Ecto neural progenitor cell (in vitro differentiated cells): ENCODE measurements around the gene UCN3.
"Not testable (repeated sequence)": the region's sequence is repeated elsewhere in the genome, so short reads cannot be mapped to it uniquely, and the experiment has no call there.

ENCODE experiments used
- DNase-seq: peaks from one replicate; pipeline ENCODE4 v3.0.0-alpha.2; 2018; ENCODE audit warnings: low spot score

Gene UCN3

DNA sequence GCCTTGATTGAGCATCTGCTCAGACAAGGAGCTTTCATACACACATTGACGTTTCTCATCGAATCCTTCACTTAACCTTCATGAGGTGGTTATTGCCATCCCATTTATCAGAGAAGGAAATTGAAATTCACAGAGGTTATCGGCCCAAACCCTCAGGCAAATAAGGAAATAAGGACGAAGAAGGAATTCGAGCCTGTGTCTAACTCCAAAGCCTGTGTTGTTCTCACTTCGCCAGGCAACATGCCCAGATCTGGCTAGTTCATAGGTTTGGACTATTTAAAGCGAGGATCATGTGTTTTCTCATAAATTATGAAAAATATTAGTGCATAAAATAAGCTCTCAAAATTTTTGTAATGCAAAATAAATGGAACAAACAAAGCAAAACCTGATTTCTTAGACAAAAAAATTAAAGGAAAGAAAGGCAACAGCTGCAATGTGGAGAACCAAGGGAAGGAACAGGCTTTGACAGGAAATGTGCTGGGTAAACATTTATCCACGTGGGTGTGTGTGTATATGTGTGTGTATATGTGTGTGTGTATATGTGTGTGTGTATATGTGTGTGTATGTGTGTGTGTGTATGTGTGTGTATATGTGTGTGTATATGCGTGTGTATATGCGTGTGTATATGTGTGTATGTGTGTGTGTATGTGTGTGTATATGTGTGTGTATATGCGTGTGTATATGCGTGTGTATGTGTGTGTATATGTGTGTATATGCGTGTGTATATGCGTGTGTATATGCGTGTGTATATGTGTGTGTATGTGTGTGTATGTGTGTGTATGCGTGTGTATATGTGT lies 4.8 kb downstream of the UCN3 start:
- DNase-seq, result no peak

DNA sequence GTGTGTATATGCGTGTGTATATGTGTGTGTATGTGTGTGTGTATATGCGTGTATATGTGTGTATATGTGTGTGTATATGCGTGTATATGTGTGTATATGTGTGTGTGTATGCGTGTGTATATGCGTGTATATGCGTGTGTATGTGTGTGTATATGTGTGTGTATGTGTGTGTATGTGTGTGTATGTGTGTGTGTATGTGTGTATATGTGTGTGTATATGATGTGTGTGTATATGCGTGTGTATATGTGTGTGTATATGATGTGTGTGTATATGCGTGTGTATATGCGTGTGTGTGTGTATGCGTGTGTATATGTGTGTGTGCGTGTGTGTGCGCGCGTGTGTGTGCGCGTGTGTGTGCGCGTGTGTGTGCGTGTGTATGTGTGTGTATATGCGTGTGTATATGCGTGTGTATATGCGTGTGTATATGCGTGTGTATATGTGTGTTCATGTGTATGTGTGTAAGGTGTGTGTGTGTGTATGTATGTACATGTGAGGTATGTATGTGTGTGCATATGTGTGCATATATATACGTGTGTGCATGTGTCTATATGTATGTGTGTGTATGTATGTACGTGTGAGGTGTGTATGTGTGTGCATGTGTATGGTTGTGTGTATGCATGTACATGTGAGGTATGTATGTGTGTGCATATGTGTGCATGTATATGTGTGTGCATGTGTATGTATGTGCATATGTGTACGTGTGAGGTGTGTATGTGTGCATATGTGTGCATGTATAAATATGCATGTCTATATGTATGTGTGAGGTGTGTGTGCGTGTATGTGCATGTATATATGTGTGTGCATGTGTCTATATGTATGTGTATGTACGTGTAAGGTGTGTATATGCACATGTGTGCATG lies 6.0 kb downstream of the UCN3 start:
- no peak for DNase-seq

DNA sequence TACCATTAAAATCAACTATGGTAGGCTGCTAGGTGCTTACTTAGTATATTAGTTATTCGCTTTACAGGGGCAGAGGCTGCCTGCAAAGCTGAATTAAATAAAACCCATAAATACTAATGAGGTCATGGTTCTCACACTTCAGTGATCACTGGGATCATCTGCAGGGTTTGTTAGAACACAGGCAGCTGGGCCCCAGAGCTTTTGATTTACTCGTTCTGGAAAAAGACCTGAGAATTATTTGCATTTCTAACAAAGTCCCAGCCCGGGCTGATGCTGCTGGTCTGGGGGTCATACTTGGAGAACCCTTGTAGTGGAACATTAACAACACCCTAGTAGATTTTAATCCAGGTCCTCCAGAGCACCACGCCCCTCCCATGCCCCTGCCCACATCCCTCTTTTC lies 8.5 kb downstream of the UCN3 start:
- no peak for DNase-seq

DNA sequence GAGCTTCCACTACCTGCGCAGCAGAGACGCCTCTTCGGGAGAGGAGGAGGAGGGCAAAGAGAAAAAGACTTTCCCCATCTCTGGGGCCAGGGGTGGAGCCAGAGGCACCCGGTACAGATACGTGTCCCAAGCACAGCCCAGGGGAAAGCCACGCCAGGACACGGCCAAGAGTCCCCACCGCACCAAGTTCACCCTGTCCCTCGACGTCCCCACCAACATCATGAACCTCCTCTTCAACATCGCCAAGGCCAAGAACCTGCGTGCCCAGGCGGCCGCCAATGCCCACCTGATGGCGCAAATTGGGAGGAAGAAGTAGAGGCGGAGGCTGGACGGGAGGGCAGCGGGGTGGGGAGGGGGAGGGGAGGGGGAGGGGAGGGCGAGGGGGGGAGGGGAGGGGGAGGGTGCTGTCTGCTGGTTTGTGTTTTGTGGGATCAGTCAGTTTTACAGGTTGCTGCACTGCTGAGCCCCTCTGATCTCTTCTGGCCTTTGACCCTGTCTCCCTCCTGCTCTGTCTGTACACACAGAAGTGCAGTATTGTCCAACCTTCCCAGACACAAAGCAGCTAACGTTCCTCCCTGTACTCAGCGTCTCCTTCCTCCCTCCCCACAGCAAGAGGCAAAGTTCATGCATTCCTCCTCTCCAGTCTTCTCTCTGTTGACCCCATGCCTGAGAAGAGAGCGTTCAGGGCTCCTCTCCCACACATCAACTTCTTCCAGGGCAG lies 9.3 kb downstream of the UCN3 start:
- DNase-seq, result no peak

DNA sequence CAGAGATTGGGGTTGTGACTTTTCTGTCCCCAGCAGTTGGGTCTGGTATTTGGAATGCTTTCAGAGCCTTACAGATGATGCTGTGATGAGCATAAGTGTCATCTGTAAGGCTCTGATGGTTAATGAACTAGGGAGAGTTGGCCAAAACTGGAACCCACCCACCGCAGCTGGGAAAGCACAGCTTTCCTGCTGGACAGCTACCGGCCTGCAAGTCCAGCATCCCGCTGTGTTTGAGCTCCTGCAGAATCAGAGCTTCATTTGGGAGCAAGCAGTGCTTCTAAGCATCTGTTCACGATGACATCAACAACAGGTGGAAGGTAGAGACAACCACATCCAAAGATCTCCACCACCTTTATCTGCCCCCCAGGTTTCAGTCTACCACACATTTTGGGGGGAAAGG lies 11.7 kb downstream of the UCN3 start:
- no peak for DNase-seq

DNA sequence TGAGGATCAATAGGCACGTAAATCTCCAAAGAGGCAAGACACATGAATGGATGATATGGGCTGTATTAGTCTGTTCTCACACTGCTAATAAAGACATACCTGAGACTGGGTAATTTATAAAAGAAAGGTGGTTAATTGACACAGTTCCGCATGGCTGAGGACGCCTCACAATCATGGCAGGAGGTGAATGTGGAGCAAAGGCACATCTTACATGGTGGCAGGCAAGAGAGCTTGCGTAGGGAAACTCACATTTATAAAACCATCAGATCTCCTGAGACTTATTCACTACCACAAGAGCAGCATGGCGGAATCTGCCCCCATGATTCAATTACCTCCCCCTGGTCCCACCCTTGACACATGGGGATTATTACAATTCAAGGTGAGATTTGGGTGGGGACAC lies 14.4 kb downstream of the UCN3 start:
- not testable (repeated sequence) for DNase-seq

DNA sequence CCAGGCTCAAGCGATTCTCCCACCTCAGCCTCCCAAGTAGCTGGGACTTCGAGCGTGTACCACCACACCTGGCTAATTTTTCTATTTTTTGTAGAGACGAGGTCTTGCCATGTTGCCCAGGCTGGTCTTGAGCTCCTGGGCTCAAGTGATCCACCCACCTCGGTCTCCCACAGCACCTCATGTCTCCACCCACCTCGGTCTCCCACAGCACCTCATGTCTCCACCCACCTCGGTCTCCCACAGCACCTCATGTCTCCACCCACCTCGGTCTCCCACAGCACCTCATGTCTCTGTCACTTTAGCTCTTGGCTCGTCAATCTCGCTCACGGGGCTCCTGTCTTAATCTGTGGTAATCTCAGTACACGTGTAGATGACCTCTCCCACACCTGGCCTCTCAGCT lies 15.6 kb downstream of the UCN3 start:
- DNase-seq, result not testable (repeated sequence)

DNA sequence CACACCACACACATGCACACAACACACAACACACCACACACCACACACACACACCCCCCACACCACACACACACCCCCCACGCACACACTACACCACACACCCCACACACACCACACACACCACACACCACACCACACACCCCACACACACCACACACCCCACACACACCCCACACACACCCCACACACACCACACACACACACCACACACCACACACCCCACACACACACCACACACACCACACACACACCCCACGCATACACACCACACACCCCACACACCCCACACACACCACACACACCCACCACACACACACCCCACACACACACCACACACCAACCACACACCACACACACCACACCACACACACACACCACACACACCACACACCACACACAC lies 16.4 kb downstream of the UCN3 start:
- DNase-seq, result no peak

DNA sequence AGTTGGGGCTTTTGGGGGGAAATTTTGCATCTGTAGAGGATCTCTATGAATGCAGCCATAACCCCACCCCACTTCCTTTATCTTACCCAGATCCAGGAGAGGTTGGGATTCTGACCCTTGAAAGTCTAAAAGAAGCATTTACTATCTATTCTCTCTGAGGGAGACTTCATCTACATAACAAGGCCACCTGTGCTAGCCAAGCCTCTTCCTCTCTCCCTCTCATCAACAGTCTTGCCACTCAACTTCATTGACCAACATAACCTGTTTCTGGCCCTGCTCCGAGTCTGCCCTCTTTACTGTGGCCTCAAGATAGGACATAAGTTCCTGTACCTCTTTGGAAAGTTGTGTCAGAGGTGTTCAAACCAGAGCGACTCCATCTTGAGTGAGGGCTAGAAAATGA lies 20.5 kb downstream of the UCN3 start:
- no peak for DNase-seq

DNA sequence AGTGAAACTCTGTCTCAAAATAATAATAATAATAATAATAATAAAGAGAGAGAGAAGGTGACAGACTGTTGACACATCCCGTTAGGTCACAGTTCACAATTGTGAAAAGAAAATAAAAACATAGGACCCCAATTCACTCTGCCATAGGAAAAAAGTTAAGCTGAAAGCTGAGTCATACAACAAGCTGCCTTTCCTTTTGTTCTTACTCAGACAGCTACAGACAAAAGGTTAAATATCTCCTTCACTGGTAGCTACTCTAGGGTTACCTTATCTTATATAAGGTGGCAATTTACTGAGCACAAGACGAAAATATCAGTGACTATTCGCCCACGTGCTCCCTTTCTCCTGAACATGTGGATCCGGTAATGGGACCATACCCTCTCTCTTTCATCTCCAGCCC lies 22.4 kb downstream of the UCN3 start:
- DNase-seq, result no peak

DNA sequence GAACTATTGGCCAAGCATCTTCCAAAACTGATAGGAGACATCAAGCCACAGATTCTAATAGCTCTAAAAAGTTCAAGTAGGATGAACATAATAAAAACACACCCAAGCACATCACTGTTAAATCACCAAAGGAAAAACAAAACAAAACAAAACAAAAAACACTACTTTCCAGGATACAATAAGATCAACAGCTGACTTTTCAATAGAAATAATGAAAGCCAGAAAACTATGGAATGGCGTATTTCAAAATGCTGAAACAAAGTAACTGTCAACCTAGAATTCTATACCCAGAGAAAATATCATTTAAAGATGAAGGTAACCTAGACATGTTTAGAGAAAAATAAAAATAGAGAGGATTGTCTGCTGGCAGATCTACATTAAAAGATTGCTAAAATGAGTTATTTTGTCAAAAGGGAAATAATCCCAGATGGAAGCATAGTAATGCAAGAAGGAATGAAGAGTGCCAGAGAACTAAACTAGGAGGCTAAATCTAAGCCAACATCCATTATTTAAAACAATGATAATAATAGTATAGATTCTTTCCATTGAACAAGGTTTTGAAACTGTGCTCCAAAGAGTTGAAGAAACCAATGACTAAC lies 25.9 kb downstream of the UCN3 start:
- DNase-seq, result no peak

DNA sequence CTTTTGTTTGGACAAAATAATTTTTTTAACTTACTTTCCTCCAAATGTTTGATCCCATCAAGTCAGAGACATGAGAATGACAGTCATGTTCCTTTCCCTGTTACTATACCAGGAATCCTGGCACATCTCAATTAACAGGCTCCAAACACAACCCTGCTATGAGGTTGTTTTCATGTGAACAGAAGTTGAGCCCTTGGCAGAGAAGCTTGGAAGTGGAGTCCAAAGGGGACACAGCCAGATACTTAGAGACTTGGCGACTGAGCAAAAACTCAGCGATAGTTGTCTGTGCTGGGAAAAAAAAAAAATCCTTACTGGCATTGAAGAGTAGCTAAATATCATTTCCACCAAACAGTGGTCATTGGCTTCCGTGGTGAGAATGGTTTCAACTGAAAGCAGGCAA lies 27.0 kb downstream of the UCN3 start:
- DNase-seq, result no peak

DNA sequence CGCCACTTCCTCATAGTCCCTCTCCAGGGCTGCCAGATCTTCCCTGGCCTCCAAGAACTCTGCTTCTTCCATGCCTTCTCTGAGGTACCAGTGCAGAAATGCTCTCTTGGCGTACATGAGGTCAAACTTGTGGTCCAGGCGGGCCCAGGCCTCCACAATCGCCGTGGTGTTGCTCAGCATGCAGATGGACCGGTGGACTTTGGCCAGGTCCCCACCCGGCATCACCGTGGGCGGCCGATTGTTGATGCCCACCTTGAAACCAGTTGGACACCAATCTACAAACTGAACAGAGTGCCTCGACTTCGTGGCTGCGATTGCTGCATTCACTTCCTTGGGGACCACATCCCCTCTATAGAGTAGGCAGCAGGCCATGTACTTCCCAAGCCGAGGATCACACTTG lies 28.8 kb downstream of the UCN3 start:
- DNase-seq, result no peak

DNA sequence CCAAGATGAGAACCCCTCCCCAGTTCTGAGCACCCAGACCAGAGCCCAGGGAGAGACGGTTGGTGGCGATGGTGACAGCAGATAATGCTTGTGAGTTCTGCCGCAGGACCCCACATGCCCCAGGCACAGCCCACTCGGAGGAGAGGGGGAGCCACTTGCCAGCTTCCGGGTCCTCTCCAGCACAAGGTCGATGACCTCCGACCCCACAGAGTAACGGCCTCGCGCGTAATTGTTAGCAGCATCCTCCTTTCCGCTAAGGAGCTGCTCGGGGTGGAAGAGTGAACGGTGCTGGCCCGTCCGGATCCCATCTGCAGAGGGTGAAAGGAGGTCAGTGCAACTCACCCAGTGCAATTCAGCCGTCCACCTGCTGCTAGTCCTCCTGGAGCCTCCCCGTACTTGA lies 30.4 kb downstream of the UCN3 start:
- no peak for DNase-seq

DNA sequence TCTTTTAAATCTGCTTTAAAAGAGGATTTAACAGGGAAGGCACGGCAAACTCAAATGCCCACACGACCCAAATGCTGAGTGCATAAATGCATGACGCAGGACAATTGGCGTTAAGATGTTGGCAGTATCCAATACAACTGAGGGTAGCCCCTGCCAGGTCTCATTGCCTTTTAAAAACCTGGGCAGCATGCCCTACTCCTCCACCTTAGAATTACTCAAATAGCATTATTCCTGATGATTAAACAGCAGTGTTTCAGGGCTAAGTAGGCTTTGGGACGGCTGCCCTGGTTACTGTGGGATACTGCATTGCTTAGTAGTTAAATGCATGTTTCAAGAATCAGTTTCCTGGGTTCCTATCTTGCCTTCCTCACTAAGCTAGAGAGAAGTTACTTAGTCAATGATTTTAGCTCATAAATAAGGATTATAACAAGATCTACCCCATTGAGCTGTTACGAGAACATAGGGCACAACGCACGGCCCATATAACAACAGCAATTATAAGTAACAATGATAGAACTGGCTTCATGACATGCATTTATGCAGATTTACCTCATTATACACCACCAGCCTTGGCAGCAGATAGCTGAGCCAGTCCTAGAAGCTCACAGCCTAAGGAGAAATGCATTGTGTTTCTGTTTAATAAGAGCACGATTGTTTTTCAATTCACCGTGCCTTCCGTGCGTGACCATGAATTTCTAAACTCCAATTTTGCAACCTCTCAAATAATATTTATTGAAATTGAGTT lies 32.0 kb downstream of the UCN3 start:
- no peak for DNase-seq

DNA sequence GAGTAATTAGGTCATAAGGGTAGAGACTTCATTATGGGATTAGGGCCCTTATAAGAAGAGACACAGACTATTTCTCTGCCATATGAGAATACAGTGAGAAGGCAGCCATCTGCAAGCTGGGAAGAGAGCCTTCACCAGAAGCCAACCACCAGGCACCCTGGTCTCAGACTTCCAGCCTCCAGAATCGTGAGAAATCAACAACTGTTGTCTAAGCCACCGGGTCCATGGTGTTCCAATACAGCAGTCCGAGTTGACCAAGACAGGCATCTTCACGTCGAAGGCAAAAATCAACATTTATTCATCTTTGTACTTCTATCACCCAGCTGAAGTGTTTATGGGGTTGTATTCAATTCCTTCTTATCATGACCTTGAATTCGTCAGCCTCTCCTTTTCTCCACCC lies 34.6 kb downstream of the UCN3 start:
- no peak for DNase-seq

DNA sequence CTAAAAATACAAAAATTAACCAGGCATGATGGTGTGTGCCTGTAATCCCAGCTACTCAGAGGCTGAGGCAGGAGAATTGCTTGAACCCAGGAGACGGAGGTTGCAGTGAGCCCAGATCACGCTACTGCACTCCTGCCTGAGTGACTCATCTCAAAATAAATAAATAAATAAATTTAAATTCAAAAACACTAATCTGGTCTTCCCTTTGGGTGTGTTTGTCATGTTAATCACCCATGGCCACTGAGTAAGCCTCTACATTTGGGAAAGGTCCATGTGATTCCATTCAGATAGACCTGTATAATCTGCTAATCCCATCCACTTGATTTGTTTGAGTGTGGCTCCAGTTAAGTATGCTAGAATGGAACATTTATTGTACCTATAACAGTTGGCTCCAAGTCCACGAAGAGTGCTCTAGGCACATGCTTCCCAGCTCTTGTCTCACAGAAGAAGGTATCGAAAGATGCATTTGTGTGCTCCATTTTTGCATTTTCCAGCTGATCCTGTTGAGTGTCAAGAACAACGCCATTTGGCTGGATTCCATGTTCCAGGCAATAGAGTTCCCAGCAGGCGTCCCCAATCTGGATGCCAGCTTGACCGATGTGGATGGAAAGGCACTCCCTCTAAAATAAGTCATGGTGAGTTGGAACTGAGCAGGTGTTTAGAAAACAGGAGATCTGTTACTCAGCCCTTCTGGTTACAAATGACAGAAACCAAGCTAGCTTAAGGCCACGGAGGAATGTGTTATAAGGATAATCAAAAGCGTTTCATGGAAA lies 35.9 kb downstream of the UCN3 start:
- DNase-seq, result no peak

DNA sequence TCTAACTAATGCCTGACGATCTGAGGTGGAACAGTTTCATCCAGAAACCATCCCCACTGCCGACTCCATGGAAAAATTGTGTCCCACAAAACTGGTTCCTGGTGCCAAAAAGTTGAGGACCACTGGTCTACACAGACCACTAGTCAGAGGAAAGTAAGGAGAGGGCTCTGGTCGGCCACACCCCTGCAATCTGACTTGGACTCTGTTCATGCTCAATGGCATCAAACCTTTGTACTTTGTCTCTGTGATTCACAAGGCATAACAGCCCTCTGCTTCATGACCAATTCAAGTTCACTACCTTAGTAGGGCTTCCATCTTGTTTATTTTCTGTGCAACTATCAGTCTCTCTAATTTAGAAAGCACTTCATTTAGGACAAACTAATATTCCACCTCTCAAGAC lies 38.0 kb downstream of the UCN3 start:
- no peak for DNase-seq

DNA sequence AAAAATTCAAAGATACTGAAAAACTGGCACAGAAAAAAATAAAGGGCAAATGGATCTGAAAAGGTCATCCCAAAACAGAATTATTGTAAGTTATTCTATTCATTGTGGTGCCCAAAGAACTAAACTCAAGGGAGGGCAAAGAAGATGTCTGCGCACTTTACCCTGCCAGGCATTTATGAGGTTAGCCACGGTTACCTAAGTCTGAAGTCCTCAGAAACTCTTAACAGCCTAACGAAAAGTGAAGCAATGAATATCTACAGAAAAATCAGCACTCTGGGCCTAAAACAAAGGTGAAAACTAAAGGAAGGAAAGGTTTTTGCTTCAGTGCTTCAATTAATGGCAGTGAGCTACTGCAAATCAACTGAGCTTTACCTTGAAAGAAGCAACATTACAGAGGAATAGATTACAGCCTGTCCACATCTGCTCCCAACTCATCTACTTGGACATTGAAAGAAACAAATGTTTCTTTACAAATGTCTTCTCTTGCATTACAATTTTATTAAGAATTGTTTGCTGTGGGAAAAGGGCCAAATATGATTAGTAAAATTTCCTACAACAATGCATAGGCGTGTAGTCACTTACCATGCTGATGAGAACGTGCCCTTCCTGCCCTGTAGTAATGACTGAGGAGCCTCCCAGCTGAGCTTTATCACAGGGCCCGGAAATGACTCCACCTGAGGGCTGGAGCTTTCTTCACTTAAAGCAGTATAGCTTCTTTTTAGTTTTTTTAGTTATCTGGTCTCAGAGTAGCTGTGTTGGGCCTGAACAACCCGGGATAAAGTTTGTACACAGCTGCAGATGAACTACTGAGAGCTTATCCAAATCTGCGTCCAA lies 39.7 kb downstream of the UCN3 start, which contains the start of gene TUBAL3:
TUBAL3 (minus strand) TSS at position 621 of the 834 bp plus-strand sequence; CDS start at position 585, 36 bp downstream.
- DNase-seq, result no peak

DNA sequence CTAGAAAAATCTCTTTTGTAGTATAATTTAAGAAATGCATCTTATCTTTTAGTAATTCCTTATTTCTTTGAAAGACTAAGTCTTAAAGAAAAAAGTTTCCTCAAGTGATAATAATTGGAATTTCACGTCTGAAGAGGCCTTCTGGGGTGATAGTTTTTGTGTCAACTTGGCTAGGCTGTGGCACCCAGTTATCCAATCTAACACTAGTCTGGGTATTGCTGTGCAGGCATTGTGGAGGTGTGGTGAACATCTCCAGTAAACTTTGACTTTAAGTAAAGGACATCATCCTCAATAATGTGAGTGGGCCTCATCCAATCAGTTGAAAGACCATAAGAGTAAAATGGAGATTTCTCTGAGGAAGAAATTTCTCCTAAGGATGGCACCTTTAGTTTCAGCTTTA lies 42.2 kb downstream of the UCN3 start:
- no peak for DNase-seq
